Measurements from ENCODE around the gene GPD1L. TPM values are rescaled to one million over a fixed set of nuclear protein-coding genes. Genes with fewer than 3 reads are reported as not detected.
A peak's percentile ranks its signal among the peaks of the same experiment; 100 is the strongest.
"Not testable (repeated sequence)": the region's sequence is repeated elsewhere in the genome, so short reads cannot be mapped to it uniquely, and the experiment has no call there.

The GPD1L gene
- polyA plus RNA-seq, 4 donors: 18.6 to 21.8 (median 19.7) TPM

DNA sequence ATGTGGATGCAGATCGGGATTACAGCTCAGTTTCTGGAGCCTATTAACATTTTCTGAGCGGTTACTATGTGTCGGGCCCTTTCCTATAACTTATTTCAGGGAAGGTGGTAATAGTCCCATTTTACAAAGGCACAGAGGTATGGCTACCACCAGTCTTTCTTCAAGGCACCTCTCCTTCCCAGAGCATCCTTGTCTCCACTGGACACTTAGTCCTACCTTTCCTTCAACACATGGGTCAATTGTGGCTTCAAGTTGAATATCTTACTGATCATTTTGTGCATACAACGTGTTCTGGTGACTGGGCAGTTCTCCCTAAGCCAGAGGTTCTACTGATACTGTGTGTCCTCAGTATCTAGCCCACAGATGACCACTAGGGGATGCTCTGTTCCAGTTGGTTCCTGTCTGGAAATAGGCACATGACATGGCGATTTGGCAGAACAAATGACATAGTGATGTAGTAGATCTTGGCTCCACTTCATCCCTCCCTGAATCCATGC is 71.3 kb downstream of the GPD1L start:
- no peak for DNase-seq (ENCODE audit: low read depth in 4 of 4, low spot score in 2 of 4)

- no peak for DNase-seq (ENCODE audit: low read depth in 4 of 4, low spot score in 2 of 4)
Measured at GRCh38 chr3:32180141-32180784, 73.8 kb downstream of the GPD1L start.

GRCh38 chr3:32181365-32181764 is 74.9 kb downstream of the GPD1L start:
- peak in 1 of 4 donors; percentile 62 for DNase-seq (ENCODE audit: low read depth in 4 of 4, low spot score in 2 of 4)

DNA sequence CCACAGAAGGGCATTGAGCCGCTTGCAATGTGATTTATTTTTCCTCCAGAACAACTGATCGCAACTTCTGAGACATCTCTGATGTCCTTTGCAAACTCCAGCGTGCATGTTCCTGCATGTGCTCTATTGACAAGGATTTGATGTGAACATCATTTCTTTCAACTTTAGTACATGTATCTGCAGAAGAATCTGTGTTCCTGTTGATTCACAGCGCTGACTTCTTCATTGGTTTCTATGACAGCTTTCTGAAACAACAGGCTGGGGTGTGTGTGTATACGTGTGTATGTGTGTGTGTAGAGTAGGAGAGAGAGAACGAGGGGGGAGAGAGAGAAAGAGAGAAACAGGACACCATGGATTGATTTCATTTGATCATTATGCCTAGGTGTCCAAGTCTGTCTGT is 75.4 kb downstream of the GPD1L start:
- no peak for DNase-seq (ENCODE audit: low read depth in 4 of 4, low spot score in 2 of 4)

DNA sequence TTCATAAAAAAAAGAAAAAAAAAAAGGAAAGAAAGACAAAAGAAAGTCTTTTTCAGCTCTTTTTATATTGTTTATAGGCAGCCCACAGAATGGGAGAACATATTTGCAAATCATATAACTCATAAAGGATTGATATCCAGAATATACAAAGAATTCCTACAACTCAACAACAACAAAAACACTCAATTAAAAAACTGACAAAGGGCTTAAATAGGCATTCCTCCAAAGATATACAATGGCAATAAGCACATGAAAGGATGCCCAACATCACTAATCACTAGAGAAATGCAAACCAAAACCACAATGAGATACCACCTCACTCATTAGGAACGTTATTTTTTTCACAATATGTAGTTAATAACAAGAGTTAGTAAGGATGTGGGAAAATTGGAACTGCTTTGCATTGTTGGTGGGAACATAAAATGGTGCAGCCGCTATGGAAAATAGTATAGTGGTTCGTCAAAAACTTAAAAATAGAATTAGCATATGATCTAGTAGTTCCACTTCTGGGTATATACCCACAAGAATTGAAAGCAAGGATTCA is 77.8 kb downstream of the GPD1L start:
- DNase-seq (ENCODE audit: low read depth in 4 of 4, low spot score in 2 of 4): no peak

DNA sequence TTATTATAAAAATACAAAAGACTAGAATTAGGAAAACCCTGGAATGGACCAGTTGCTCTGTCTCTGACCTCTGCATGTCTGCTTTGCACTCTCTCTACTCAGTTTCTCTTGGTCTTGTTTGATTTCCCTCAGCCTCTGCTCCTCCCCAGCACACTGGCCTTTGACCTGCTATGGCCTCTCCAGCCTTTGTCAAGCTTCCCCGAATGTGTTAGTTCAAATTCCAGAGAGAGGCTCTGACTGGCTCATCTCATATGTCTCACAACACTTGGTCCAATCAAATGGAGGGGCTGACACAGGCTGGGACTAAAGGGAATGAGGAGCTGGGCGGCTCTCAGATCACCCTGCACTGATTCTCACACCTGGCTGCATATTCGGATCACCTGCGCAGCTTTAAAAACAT is 79.7 kb downstream of the GPD1L start:
- DNase-seq (ENCODE audit: low read depth in 4 of 4, low spot score in 2 of 4): no peak

DNA sequence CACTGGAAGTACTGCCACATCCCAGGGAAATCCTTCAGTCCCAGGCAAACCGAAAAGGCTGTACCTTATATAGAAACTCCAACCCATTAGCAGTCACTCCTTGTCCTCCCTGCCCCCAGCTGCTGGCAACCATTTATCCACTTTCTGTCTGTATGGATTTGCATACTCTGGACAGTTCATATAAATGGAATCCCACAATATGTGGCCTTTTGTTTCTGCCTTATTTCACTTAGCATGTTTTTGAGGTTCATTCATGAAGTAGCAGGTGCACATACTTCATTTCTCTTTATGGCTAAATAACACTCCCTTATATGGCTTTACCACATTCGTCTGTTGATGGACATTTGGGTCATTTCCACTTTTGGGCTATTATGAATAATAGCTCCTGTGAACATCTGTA is 80.5 kb downstream of the GPD1L start:
- DNase-seq (ENCODE audit: low read depth in 4 of 4, low spot score in 2 of 4): no peak

- no peak for DNase-seq (ENCODE audit: low read depth in 4 of 4, low spot score in 2 of 4)
Measured at GRCh38 chr3:32189693-32190092, 83.3 kb downstream of the GPD1L start.

GRCh38 chr3:32190556-32190955 is 84.1 kb downstream of the GPD1L start:
- DNase-seq (ENCODE audit: low read depth in 4 of 4, low spot score in 2 of 4): not testable (repeated sequence)

DNA sequence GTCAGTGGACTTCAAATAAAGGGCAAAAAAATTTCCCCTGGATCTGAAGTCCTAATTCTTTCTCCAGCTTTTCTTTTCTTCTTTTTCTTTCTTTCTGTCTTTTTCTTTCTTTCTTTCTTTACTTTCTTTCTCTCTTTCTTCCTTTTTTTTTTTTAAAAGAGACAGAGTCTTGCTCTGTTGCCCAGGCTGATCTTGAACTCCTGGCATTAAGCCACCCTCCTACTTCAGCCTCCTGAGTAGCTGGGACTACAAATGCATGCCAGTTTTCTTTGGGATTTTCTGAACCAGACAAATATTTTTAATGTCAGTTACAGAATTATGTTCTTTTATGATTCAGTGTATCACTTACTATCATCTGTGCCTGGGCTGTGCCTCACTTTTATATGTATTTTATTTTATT is 86.7 kb downstream of the GPD1L start:
- no peak for DNase-seq (ENCODE audit: low read depth in 4 of 4, low spot score in 2 of 4)

DNA sequence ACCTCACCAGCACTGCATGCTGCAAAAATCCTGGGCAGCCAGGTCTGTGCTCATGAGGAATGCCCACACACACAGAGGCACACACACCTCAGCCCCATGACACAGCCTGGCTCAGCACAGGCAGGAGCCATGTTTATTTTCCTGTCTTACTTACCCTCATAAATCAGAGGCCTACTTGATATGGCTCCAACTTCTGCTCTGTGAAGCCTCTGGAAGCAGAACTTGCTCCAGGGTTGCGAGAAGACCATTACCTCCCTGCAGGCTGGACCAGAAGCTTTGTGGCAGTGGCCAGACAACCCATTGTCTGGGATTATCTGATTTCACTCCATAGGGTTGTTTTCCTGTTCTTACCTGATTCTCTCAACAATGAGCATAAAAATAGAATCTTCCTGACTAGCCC is 88.2 kb downstream of the GPD1L start:
- DNase-seq (ENCODE audit: low read depth in 4 of 4, low spot score in 2 of 4): no peak

DNA sequence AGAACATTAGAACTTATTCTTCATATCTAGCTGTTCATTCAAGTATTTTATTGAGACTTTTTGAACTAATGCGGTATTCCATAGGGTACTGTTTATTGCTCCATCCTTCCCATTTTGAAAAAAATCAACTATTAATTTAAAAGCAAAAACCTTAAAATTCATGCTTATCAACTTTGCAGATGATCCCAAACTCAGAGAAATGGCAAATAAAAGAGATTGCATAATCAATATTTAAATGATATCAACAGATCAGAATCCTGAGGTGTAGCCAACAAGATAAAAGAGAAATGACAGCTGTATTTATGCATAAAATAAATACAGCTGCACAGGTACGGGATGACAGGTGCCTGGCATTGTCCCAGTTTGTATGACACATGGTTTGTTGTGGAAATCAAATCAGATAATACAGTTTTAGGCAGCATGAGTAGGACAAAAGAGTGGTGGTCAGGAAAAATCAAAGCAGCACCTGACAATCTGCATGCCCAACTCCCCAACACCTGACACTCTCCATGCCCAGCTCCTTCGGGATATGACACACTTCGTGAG is 89.6 kb downstream of the GPD1L start:
- DNase-seq (ENCODE audit: low read depth in 4 of 4, low spot score in 2 of 4): no peak

DNA sequence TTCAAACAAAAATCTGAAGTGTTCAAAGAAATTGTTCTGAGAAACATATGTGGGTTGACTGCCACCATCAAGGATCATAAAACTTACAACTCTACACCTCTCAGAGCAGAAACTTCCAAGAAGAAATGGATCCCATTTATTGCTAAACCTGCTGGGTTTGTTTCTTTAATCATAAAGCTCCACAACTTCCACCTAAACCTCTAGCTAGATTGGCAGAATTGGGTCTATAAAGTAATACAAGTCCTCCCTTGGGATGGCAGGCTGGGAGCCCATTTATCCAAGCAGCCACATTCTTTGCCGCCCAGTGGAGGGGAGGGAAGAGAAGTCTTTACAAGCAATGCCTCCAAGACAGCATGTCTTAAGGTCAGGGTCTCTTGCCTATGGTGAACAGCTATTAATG is 91.6 kb downstream of the GPD1L start:
- no peak for DNase-seq (ENCODE audit: low read depth in 4 of 4, low spot score in 2 of 4)

- no peak for DNase-seq (ENCODE audit: low read depth in 4 of 4, low spot score in 2 of 4)
Measured at GRCh38 chr3:32198714-32199113, 92.3 kb downstream of the GPD1L start.

- no peak for DNase-seq (ENCODE audit: low read depth in 4 of 4, low spot score in 2 of 4)
Measured at GRCh38 chr3:32200490-32200889, 94.1 kb downstream of the GPD1L start.

- DNase-seq (ENCODE audit: low read depth in 4 of 4, low spot score in 2 of 4): no peak
Measured at GRCh38 chr3:32200992-32201758, 94.8 kb downstream of the GPD1L start.

GRCh38 chr3:32202496-32202895 is 96.1 kb downstream of the GPD1L start:
- no peak for DNase-seq (ENCODE audit: low read depth in 4 of 4, low spot score in 2 of 4)

DNA sequence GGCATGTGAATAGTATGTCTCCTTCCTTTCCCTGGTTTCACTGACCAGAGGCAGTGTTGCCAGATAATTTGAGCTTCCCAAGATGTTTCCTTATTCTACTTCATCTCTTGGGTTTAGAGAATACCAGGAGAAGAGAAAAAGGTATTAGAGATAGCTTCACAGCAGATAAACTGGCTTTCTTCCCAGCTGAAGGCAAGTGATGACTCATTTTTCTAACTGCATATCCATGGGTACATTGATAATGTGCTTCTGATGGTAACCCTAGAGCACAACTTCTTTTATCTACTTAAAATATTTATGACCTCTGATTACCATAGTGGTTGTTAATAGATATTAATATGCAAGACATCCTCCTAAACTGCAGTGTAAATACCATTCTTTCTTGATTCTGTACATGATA is 97.4 kb downstream of the GPD1L start:
- DNase-seq (ENCODE audit: low read depth in 4 of 4, low spot score in 2 of 4): no peak

DNA sequence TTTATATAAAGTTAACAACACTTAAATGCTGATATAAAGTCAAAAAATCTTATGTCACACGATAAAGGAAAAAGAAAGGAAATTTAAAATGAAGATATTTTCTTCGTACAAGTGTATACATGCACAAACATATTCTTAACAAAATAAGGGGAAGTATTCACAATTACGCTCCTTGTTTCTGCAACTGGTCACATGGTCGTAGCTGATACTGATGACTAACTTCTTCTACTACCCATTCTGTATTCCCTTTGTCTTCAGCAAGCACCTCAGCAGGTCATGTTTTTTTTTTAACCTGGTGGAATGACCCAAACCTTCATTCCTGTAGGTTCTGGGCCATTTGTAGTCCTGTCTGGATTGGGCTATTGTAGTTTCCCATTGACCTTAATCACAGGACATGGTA is 102.0 kb downstream of the GPD1L start:
- no peak for DNase-seq (ENCODE audit: low read depth in 4 of 4, low spot score in 2 of 4)

GRCh38 chr3:32215185-32215584 is 108.8 kb downstream of the GPD1L start:
- no peak for DNase-seq (ENCODE audit: low read depth in 4 of 4, low spot score in 2 of 4)

- no peak for DNase-seq (ENCODE audit: low read depth in 4 of 4, low spot score in 2 of 4)
Measured at GRCh38 chr3:32216172-32216783, 109.9 kb downstream of the GPD1L start.

All from left renal cortex interstitium (tissue), 4 donors.